HG03439 (cell line): ENCODE measurements around the gene GDF2.

Experiments
- ATAC-seq: cut with Tn5 transposase; IDR thresholded peaks from one replicate; pipeline ENCODE4 v1.9.1; 2021; ENCODE audit warnings: mild to moderate bottlenecking, moderate library complexity; ENCODE audit not compliant: unreplicated experiment

GDF2 gene

GRCh38 chr10:47331954-47332353 is 9.7 kb downstream of the GDF2 start:
- ATAC-seq = no peak

- no peak for ATAC-seq
Observed at GRCh38 chr10:47332371-47332770, 10.1 kb downstream of the GDF2 start.

GRCh38 chr10:47332946-47333345 is 10.7 kb downstream of the GDF2 start:
- no peak for ATAC-seq

- ATAC-seq = no peak
Observed at GRCh38 chr10:47333532-47333931, 11.3 kb downstream of the GDF2 start.

- ATAC-seq = no peak
Observed at GRCh38 chr10:47334466-47335295, 12.4 kb downstream of the GDF2 start.

- ATAC-seq = no peak
Observed at GRCh38 chr10:47335906-47336305, 13.7 kb downstream of the GDF2 start.

- no peak for ATAC-seq
Observed at GRCh38 chr10:47336387-47337134, 14.3 kb downstream of the GDF2 start.

GRCh38 chr10:47337310-47337709 is 15.1 kb downstream of the GDF2 start:
- ATAC-seq = no peak

GRCh38 chr10:47339186-47339735 is 17.0 kb downstream of the GDF2 start:
- ATAC-seq = no peak

GRCh38 chr10:47339759-47340607 is 17.7 kb downstream of the GDF2 start:
- ATAC-seq = no peak

- ATAC-seq = no peak
Observed at GRCh38 chr10:47340608-47341170, 18.4 kb downstream of the GDF2 start.

- no peak for ATAC-seq
Observed at GRCh38 chr10:47344996-47345870, 23.0 kb downstream of the GDF2 start.

GRCh38 chr10:47346581-47347302 is 24.5 kb downstream of the GDF2 start:
- no peak for ATAC-seq

- ATAC-seq = no peak
Observed at GRCh38 chr10:47347303-47347675, 25.0 kb downstream of the GDF2 start.

GRCh38 chr10:47348138-47348651 is 25.9 kb downstream of the GDF2 start, which contains the start of gene RBP3:
Gene RBP3, plus strand, starts transcription at chr10:47348363. Its CDS starts 122 bp downstream, at chr10:47348485.
- no peak for ATAC-seq

GRCh38 chr10:47348661-47349470 is 26.6 kb downstream of the GDF2 start:
- no peak for ATAC-seq

- ATAC-seq = no peak
Observed at GRCh38 chr10:47349516-47349915, 27.3 kb downstream of the GDF2 start.

- no peak for ATAC-seq
Observed at GRCh38 chr10:47349941-47350371, 27.7 kb downstream of the GDF2 start.
